ENCODE data around the gene APC2. TPM values are rescaled to one million over a fixed set of nuclear protein-coding genes. Genes with fewer than 3 reads are reported as not detected.
"Not testable (repeated sequence)": the region's sequence is repeated elsewhere in the genome, so short reads cannot be mapped to it uniquely, and the experiment has no call there.

The APC2 gene
- total RNA-seq, 2 experiments from 2014 or later: not detected

DNA sequence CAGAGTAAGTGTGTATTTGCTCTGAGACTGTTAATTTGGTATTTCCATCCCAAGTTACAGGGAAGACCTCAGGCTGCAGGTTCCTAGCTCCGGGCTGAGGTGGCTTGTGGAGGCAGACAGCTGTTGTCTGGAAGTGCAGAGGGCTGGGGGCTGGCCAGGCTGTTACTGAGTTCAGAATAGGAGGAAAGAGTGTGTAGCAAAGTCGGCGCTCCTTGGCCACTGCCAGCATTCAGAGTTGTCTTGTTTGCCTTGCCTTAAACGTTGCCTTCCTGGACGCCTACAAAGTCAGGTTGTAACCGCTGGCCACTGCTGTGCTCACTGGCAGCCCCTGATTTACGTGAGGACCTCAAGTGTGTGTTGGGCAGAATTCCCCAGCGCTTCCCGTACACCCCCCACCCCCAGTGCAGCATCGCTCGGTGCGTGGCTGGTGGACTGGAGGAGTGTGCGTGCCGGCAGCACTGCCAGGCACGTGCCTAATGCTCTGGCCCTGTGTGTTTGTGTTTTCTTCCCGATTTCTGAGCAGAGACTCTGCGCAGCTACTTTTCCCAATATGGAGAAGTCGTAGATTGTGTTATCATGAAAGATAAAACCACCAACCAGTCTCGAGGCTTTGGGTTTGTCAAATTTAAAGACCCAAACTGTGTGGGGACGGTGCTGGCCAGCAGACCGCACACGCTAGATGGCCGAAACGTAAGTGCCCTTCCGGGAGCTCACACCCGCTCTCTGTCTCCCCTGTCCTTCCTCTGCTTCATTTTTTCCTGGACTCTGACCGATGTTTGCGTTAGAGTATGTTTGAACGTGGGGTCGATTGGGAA lies 32.0 kb upstream of the APC2 start:
- Mint-ChIP-seq H3K27ac (no peak overlapping the region), H3K9me3 (ENCODE audit: insufficient read depth) (no peaks in the 10 kb centered on the region), H3K27me3 (ENCODE audit: low read depth) (no peaks in the 10 kb centered on the region), H3K4me3 (no peak overlapping the region), H3K4me1 (ENCODE audit: low read depth) (peaks cover 31% of the 10 kb centered on the region), H3K36me3 (ENCODE audit: low read depth) (peaks cover 49% of the 10 kb centered on the region)
- DNase-seq: no peak
- ChIA-PET CTCF (no interaction called here), POLR2A (no interaction called here)
- no peak for ATAC-seq

DNA sequence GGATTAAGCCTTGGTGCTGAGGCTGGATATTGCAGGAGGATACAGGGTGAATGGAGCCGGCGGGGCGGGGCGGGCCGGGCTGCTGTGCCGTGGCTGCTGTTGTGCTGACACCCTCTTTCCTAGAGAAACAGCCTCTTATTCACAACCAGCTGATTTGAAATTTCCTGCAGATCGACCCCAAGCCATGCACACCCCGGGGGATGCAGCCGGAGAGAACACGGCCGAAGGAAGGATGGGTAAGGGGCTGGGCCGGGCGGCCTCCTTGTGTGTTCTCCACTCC lies 31.5 kb upstream of the APC2 start:
- no peak for DNase-seq
- CTCF ChIA-PET: no interaction called here
- Mint-ChIP-seq H3K27ac (no peak overlapping the region), H3K9me3 (ENCODE audit: insufficient read depth) (no peaks in the 10 kb centered on the region), H3K27me3 (ENCODE audit: low read depth) (no peaks in the 10 kb centered on the region), H3K36me3 (ENCODE audit: low read depth) (peaks cover 52% of the 10 kb centered on the region), H3K4me1 (ENCODE audit: low read depth) (peaks cover 26% of the 10 kb centered on the region), H3K4me3 (no peak overlapping the region)
- ATAC-seq: no peak
- POLR2A ChIA-PET: interaction anchor here (1.1 kb wide), 1 partner anchor 19 kb away, joined by 6 read pairs; no protein-coding TSS in a partner anchor

DNA sequence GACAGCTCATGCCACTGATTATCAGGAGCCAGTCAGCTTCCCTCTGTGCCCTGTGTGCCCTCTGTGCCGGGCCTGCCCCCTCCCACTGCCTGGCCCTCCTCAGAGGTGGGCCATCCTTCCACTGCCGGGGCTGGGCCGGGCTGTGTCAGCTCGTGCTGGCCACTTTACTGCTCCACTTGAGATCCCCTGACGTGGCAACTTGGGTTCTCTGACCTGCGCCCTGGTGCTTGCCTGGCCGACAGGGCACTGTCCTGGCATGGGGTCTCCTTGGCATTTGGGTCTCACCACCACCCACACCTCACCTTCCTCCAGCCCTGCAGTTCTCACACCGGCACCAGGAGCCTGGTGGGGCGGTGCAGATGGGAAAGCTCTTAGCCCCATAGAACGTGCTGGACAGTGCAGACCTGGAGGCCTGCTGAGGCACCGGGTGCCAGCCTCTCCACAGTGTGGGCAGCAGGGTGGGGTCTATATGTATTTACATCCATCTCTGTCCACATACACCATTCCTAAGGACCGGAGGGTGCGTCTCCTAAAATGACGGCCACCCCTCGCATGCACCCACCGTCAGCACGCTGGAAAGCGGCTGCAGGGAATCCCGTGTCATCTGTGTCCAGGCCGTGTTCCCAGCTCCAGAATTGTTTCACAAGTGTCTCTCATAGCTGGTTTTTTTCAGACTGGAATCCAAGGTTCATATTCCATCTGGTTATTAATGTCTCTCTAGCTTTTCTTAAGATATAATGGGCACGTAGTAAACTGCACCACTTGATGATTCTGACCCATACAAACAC lies 30.8 kb upstream of the APC2 start:
- DNase-seq (no peak), ATAC-seq (no peak)
- peaks cover 59% of the 10 kb centered on the region for H3K36me3 Mint-ChIP-seq (ENCODE audit: low read depth)
- H3K27me3 Mint-ChIP-seq (ENCODE audit: low read depth): no peaks in the 10 kb centered on the region
- peaks cover 23% of the 10 kb centered on the region for H3K4me1 Mint-ChIP-seq (ENCODE audit: low read depth)
- no peak overlapping the region for H3K4me3 Mint-ChIP-seq
- ChIA-PET POLR2A (interaction anchor here (1.1 kb wide), 1 partner anchor 18 kb away, joined by 6 read pairs; no protein-coding TSS in a partner anchor), CTCF (no interaction called here)
- no peaks in the 10 kb centered on the region for H3K9me3 Mint-ChIP-seq (ENCODE audit: insufficient read depth)
- H3K27ac Mint-ChIP-seq: no peak overlapping the region

DNA sequence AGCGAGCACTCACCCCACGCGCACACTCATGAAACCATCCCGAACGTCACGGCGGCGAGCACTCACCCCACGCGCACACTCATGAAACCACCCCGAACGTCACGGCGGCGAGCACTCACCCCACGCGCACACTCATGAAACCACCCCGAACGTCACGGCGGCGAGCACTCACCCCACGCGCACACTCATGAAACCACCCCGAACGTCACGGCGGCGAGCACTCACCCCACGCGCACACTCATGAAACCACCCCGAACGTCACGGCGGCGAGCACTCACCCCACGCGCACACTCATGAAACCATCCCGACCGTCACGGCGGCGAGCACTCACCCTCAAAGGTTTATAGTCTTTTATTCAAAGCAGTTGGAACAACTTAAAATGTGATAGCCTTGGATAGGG lies 29.8 kb upstream of the APC2 start:
- POLR2A ChIA-PET: interaction anchor here (1.1 kb wide), 1 partner anchor 9 kb away, joined by 5 read pairs; no protein-coding TSS in a partner anchor
- H3K4me3 Mint-ChIP-seq; H3K27me3 Mint-ChIP-seq (ENCODE audit: low read depth); ATAC-seq; H3K9me3 Mint-ChIP-seq (ENCODE audit: insufficient read depth); H3K27ac Mint-ChIP-seq; CTCF ChIA-PET; DNase-seq: not testable (repeated sequence)
- peaks cover 19% of the 10 kb centered on the region for H3K4me1 Mint-ChIP-seq (ENCODE audit: low read depth)
- peaks cover 61% of the 10 kb centered on the region for H3K36me3 Mint-ChIP-seq (ENCODE audit: low read depth)

DNA sequence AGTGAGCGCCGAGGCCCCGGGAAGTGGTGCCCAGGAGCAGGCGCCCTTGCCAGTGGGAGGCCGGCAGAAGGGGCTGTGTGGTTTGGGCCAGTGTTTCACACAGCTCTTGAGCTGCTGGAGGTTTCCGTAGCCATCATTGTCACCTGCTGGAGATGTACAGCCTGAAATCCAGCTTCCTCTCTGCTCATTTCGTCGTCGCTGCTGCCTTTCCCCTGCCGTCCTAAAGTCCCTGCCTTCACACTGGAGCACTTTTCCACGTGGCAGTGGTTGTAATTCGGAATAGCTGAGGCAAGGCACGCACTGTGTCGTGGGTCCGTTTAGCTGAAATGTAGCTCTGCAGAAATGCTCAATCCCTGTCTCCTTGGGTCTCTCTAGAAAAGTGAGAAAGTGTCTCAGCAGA lies 29.3 kb upstream of the APC2 start:
- DNase-seq (no peak), ATAC-seq (no peak)
- Mint-ChIP-seq H3K4me1 (ENCODE audit: low read depth) (peaks cover 14% of the 10 kb centered on the region), H3K27ac (no peak overlapping the region), H3K36me3 (ENCODE audit: low read depth) (peaks cover 63% of the 10 kb centered on the region), H3K4me3 (no peak overlapping the region), H3K9me3 (ENCODE audit: insufficient read depth) (no peaks in the 10 kb centered on the region), H3K27me3 (ENCODE audit: low read depth) (no peaks in the 10 kb centered on the region)
- ChIA-PET POLR2A (interaction anchor here (1.1 kb wide), 1 partner anchor 10 kb away, joined by 5 read pairs; no protein-coding TSS in a partner anchor), CTCF (no interaction called here)

DNA sequence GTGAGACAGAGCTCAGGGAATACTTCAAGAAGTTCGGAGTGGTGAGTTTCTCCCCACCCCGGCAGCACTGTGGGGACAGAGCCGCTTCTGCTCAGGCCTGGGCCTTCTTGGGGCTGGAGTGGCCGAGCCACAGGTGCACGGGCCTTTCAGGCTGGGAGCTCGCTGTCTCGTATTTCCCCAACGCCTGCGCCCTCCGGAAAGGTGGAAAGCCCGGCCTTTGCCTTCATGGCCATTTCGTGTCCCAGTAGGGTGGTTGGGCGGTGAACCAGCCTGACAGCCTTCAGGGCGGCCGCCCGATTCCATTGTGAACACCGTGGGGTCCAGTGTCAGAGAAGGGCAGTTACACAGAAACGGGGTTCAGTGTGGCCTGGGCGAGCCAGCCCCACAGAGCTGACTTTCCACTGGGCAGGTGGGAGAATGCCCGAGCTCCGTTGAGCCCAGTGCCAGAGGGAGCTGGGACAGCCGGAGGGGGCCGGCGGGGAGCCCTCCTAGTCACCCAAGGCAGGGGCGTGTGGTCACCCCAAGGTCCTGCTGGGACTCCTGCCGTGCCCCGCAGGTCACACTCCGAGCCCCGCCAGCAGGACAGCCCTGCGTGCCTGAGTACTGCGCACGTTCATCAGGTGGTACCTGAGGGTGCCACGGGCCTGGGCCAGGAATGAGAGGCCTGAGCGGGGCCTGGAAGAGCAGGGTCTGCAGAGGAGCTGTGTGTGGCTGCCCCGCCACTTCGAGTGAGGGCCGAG lies 28.5 kb upstream of the APC2 start:
- ChIA-PET POLR2A (interaction anchor here (1.1 kb wide), 1 partner anchor 11 kb away, joined by 5 read pairs; no protein-coding TSS in a partner anchor), CTCF (no interaction called here)
- DNase-seq (no peak), ATAC-seq (no peak)
- Mint-ChIP-seq H3K36me3 (ENCODE audit: low read depth) (peaks cover 65% of the 10 kb centered on the region), H3K4me1 (ENCODE audit: low read depth) (peaks cover 6% of the 10 kb centered on the region), H3K27ac (no peak overlapping the region), H3K4me3 (no peak overlapping the region), H3K27me3 (ENCODE audit: low read depth) (no peaks in the 10 kb centered on the region), H3K9me3 (ENCODE audit: insufficient read depth) (no peaks in the 10 kb centered on the region)

DNA sequence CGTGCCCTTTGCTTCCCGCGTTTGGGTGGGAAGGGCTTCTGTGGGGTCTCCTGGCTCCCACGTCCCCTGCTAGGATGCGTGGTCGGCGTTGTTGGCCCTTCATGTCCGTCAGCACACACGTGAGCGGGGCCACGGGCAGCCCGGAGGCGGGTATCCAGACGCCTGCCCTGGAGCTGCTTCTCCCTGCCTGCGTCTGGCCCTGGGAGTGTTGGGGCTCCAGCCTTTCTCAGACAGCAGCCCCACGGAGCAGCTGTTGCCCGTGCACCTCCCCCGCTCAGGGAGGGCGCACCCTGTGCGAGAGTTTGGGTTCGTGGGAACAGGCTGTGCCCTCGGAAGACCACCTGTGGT lies 28.0 kb upstream of the APC2 start:
- ChIA-PET POLR2A (no interaction called here), CTCF (no interaction called here)
- Mint-ChIP-seq H3K4me3 (no peak overlapping the region), H3K9me3 (ENCODE audit: insufficient read depth) (no peaks in the 10 kb centered on the region), H3K27ac (no peak overlapping the region), H3K36me3 (ENCODE audit: low read depth) (peaks cover 66% of the 10 kb centered on the region), H3K4me1 (ENCODE audit: low read depth) (peaks cover 4% of the 10 kb centered on the region), H3K27me3 (ENCODE audit: low read depth) (no peaks in the 10 kb centered on the region)
- DNase-seq (no peak), ATAC-seq (no peak)

DNA sequence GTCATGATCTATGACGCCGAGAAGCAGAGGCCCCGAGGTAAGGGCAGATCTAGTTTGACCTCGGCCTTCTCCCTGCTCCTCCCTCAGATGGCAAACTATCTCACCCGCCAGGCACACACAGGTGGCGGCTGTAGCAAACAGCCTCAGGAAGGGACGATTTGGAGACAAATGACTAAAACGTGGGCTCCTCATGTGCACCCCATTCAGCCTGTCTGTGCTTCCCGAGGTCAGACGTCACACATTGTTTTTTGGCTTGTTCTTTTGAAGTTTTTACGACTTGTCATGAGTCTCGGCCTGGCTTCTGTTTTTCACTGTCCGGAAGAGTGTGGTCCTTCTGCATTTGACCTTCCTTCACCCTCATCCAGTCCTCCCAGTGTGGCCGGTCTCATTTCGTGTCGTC lies 27.6 kb upstream of the APC2 start:
- ChIA-PET POLR2A (no interaction called here), CTCF (no interaction called here)
- H3K9me3 Mint-ChIP-seq (ENCODE audit: insufficient read depth): no peaks in the 10 kb centered on the region

DNA sequence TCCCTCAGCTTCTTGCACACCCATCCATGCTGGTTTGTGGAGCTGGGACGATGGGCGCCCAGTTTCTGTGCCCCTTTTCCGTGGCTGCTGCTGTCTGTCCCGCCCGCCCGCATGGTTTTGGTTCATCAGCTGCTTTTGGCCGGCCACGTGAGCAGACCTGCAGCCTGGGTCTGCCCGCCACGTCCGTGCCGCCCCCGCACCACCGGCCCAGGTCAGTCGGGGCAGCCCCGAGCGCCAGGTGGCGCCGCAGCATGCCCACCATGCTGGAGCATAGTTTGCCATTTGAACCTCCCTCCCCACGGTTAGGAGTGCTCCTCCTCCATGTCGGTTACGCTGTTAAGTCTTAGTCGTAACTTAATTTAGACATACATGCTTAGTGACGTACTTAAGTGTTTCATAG lies 27.0 kb upstream of the APC2 start:
- Mint-ChIP-seq H3K9me3 (ENCODE audit: insufficient read depth) (no peaks in the 10 kb centered on the region), H3K4me1 (ENCODE audit: low read depth) (no peaks in the 10 kb centered on the region), H3K4me3 (no peak overlapping the region), H3K27me3 (ENCODE audit: low read depth) (no peaks in the 10 kb centered on the region), H3K36me3 (ENCODE audit: low read depth) (peaks cover 59% of the 10 kb centered on the region), H3K27ac (no peak overlapping the region)
- ATAC-seq (no peak), DNase-seq (no peak)
- ChIA-PET POLR2A (no interaction called here), CTCF (no interaction called here)

More for the DNA sequence above, 27.6 kb upstream of the APC2 start:
- H3K27ac Mint-ChIP-seq: no peak overlapping the region
- no peak overlapping the region for H3K4me3 Mint-ChIP-seq
- H3K36me3 Mint-ChIP-seq (ENCODE audit: low read depth): peaks cover 63% of the 10 kb centered on the region
- no peak for DNase-seq
- no peaks in the 10 kb centered on the region for H3K27me3 Mint-ChIP-seq (ENCODE audit: low read depth)
- H3K4me1 Mint-ChIP-seq (ENCODE audit: low read depth): peaks cover 3% of the 10 kb centered on the region
- no peak for ATAC-seq

DNA sequence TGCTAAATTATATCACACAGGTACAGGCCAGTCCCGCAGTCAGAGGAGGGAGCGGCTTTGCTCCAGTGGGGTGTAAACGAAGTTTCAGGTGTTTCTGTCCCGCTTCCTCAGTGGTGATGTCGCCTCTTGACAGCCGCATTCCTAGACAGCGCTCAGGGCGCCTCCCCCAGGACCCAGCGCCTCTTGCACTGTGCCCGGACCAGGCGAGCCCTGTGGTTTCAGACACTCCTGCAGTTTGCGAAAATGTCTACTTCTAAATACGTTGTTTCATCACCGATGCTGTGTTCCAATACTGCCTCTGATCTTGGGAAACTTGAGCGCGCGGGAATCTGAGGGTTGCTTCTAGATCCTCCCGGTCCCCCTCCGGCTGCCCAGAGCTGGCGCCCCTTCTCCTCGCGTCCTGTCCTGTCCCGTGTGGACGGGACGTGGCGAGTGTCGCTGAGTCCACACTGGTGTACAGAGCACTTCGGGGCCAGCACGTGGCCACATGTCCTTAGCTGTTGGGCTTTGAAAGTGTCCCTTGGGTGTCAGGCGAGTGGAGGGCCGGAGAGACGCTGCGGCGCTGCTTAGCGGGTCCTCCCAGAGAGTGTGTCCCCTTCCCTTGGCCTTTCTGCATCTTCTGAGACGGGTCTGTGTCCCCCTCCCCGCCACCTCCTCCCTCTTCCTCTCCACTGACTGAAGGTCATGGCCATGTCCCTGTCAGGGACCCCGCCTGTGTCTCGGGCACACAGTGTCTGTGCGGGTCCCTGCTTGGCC lies 26.3 kb upstream of the APC2 start:
- peaks cover 57% of the 10 kb centered on the region for H3K36me3 Mint-ChIP-seq (ENCODE audit: low read depth)
- no peaks in the 10 kb centered on the region for H3K9me3 Mint-ChIP-seq (ENCODE audit: insufficient read depth)
- DNase-seq (no peak), ATAC-seq (no peak)
- no peak overlapping the region for H3K27ac Mint-ChIP-seq
- CTCF ChIA-PET: no interaction called here
- H3K27me3 Mint-ChIP-seq (ENCODE audit: low read depth): no peaks in the 10 kb centered on the region
- no peaks in the 10 kb centered on the region for H3K4me1 Mint-ChIP-seq (ENCODE audit: low read depth)
- POLR2A ChIA-PET: no interaction called here
- H3K4me3 Mint-ChIP-seq: no peak overlapping the region

DNA sequence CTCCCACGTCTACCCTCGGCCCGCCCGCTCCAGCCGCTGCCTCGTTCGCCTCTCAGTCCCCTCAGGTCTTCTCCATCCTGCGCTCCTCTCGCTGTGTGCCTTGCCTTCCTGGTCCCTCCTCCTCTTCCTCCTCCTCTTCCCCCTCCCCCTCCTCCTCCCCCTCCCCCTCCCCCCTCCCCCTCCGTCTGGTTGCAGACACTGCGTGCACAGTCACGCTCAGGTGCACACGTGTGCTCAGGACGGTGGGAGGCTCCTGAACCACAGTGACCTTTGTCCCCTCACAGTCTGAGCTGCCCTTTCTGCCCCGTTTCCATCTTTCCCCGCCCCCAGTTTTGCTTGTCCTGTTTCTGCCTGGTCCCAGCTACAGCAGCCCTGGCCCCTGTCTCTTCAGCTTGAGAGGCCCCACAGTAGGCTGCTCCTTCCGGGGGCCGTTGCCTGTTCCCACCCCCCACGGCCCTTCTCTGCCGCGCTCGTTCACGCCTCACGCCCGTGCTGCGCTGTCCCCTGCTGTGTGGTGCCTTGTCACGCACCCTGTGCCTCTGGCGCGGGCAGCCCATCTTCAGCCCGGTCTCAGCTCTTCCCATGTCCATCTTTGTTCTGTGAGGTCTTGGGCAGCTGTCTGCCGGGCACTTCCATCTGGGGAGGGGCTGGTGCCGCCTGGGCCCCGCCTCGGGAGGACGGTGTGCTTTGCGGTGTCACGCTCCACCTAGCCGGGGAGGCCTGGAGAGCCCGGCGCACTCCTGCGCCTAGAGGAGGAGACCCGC lies 25.5 kb upstream of the APC2 start:
- H3K4me1 Mint-ChIP-seq (ENCODE audit: low read depth): no peaks in the 10 kb centered on the region
- POLR2A ChIA-PET: no interaction called here
- ATAC-seq: no peak
- no peak overlapping the region for H3K27ac Mint-ChIP-seq
- no peak for DNase-seq
- H3K9me3 Mint-ChIP-seq (ENCODE audit: insufficient read depth): no peaks in the 10 kb centered on the region
- H3K4me3 Mint-ChIP-seq: no peak overlapping the region
- H3K36me3 Mint-ChIP-seq (ENCODE audit: low read depth): peaks cover 50% of the 10 kb centered on the region
- CTCF ChIA-PET: no interaction called here
- no peaks in the 10 kb centered on the region for H3K27me3 Mint-ChIP-seq (ENCODE audit: low read depth)

Measured in activated CD8-positive, alpha-beta T cell treated with anti-CD3 and anti-CD28 coated beads, Interleukin-2, amount 10 ng/mL, durations not matched to agents 7 days and 5 days (primary cell).